Activated CD4-positive, alpha-beta T cell treated with anti-CD3 and anti-CD28 coated beads for 48 hours (primary cell): ENCODE data around the gene TMEM170B.

Experiments used
- DNase-seq: peaks from one replicate; pipeline ENCODE4 v3.0.0-alpha.2; 2020

The TMEM170B gene

DNA sequence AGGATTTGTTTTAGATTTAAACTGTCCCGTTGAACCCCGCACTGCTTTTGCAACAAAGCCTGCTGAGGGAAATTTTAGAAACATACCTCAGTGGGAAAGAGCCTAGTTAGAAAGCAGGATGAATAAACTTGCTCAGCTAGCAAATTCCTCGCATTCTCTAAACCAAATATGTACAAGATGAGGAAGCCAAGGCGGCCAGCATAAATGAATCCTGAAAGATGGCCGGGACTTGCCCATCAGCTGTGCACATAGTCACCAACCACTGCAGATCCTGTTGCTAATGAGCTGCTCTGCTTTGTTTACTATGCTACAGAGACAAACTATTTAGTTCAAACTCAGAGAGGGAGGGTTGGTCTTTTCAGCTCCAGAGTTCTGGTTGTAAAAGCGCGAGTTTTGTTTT lies 49.0 kb downstream of the TMEM170B start:
- DNase-seq: no peak

DNA sequence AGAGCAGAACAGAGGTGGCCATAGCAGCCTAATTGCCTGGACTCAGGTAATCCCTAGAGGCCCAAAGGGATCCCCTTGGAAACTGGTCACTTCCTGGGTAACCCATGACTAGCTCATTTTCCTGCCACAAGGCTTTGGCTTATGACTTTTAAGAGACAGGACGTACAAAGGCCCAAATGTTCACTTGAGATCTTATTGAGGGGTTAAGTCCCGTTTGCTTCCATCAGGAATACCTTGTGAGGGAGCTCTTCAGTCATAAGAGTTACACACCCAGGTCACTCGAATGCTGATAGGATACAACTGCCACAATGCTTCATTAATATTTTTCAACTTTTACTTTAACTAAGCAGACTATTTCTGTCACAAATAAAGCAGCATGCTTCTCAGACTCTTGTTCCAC lies 51.7 kb downstream of the TMEM170B start:
- DNase-seq: no peak

DNA sequence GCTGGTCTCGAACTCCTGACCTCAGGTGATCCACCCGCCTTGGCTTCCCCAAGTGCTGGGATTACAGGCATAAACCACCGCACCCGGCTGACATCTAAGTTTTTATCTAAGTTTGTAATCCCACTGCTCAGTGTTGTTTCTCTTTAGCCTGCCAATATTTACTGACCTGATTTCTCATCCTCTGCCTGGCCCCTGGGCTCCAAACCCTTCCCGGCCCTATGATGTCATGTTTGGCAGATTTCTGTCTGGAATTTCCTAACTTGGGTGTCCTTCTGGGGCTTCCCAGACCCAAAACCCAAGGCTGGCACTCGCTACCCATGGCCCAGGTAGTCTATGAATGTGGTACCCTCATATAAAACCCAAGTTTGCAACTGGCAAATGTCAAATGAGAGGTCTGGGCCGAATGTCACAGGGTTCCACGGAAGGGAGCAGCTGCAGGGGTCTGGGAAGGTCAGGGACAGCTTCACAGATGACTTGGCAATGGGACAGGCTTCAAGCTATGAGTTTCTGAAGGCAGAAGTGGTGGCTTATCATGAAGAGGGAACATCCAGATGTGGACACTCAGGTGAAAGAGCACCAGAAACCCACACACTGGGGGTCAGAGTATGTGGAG lies 54.9 kb downstream of the TMEM170B start:
- DNase-seq: no peak

DNA sequence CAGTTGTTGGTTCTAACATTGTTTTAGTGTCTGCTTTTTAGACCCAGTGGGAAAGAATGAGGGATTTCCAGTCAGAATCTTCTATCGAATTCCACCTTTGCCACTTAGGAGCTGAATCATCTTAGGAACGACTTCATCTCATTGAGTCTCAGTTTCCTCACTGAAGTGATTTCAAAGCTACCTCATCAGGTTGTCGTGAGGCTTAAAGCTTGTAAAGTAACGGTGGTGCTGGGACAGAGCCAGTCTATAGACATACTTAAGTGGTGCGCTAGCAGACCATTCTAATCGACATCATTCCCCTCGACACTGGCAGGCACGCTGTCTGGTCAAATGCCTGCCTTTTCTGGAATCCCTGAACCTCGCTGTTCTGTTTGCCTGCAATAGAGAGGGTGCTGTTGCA lies 55.5 kb downstream of the TMEM170B start:
- no peak for DNase-seq

DNA sequence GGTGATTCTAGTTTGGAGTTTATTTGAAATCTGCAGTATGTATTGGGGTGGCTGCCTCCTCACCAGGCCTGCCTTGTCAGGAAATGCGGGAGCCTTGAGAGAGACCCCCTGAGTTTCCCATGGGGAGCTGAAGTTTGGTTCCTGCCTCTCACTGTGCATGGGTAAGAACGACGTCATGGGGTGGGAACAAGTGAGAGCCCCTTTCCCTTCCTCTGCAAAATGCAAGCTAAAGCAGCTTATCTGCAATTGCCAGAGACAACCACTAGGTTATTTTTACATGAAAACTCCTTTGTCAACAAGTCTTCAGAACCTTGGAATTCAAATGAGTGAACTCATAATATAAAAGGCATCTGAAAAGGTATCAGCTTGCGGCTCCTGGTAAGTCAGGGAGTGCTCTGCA lies 58.4 kb downstream of the TMEM170B start:
- no peak for DNase-seq

DNA sequence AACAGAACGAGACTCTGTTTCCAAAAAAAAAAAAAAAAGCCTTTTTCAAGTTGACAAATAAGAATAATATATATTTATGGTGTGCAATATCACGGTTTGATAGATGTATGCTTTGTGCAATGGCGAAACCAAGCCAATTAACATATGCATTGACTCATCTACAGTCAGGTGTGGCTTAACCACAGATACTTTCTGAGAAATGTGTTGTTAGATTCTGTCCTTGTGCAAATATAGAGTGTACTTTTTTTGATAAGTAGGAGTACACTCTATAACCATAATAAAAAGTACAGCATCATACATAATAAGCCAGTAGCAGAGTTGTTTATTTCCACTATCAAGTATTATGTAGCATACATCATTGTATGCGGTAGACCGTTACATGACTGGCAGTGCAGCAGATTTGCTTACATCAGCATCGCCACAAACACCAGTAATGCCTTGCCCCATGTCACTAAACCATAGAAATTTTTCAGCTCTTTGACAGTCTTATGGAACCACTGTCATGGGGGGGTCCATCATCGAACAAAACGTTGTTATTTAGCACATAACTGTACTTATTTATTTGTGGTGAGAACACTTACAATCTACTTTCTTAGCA lies 59.2 kb downstream of the TMEM170B start:
- no peak for DNase-seq

DNA sequence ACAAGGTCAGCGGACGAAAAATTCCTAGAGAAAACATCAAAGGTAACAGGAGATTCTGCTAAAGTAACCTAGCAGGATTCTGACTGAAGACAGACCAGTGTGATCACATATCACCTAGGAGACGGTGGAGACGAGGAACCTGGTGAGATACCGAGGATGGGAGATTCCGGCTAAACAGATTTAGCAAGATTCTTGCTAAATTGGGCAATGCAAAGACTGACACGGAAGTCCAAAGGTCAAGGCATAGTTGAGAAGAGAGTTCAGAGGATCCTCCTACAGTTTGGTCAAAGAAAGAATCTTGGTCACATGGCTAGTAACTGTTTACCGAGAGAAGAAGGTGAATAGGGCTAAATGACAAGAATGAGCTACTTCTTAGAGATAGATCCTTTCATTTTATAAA lies 61.1 kb downstream of the TMEM170B start:
- DNase-seq: no peak

DNA sequence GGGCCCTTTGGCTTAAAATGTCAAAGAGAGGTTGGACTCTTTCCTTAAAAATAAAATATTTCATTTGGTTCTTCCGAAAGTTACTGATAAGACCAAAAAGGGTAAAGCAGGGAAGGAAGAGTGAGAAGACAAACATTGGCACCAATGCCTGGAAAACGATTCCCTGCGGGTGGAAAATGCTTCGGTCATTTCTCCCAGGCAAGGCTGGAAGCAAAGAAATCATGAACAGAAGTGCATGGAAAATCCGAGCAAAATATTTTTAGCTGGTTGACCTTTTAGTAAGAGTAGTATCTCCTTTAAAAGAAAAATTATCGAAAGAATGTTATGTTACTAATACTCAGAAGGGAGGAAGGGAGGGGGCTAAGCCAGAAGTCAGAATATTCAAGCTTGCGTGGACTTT lies 62.7 kb downstream of the TMEM170B start:
- no peak for DNase-seq

DNA sequence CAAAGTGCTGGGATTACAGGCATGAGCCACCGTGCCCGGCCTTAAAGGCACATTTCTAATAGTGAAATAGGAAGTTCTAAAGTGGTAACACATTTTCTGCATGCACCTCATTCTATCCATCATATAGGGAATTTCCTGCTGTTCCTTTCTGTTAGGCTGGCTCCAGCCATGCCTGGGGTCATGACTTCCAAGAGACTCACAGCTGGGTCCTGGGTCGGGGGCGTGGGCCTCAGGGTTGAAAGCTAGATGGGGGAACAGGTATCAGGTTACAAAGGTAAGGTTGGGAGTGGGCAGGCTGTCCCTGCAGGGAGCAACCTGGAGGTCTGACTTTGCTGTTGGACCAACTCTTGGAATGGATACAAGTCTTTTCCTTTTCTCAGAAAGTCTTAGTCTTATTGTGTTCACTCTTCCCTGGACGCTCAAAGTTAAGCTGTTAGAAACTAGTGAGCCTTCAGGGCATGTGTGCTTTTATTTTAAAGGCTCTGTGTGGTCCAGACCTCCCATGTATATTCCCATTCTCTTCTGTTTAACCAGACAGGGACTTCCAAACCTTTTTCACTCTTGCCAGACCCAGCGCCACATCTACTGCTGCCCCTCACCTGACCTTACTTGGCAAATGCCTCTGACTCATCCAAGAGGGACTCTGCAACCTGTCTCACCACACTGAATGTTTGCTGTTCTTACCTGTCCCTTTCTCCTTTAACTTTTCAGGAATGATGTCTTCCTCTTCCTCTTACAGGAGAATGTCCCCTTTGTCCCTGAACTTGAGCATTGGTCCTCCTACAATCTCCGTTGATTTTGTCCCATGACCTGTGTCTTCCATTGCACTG lies 64.4 kb downstream of the TMEM170B start:
- DNase-seq: no peak

DNA sequence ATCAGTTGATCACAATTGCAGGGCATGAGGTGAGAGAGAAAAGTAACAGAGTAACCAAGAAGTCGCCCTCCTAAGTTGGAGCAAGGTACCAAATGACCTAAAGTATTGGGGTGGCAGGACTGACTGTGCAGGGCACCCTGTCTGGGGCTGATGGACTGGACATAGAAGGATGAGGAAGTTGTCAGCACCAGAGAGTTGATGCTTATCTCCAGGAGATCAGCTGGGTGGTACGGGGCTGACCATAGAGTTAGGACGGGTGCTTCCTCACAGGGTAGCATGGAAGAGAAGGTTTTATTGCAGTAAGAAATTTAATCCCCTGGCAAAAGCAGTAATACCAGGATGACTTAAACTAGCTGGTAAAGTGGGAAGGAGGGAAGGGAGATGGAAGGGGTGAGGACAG lies 66.7 kb downstream of the TMEM170B start:
- DNase-seq: no peak

DNA sequence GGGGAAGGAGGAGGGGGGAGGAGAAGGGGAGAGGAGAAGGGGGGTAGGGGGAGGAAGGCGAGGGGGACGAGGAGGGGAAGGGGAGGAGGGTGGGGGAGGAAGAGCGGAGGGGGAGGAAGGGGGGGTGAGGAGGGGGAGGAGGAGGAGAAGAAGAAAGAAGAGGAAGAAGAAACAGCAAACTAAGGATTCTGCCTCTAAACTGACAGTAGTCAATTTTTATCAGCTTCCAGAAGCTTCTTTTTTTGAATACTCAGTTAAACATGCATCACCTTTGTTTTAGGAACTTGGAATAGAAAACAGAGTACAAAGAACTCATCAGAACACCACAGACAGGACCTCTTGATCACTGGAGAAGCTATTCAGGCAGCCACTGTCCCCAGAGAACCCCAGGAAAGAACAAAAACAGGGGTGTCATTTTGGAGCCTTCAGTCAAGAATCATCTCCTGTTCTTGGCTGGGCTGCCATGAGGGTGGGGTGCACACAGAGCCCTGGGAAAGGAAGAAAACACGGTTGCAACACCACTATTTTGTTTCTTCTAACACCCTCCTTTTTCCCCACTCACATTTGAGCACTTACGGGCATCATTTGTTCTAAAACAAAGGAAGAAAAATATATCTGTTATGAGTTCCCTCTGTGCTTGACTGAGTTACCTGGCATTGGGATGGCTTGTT lies 67.4 kb downstream of the TMEM170B start:
- DNase-seq: no peak

DNA sequence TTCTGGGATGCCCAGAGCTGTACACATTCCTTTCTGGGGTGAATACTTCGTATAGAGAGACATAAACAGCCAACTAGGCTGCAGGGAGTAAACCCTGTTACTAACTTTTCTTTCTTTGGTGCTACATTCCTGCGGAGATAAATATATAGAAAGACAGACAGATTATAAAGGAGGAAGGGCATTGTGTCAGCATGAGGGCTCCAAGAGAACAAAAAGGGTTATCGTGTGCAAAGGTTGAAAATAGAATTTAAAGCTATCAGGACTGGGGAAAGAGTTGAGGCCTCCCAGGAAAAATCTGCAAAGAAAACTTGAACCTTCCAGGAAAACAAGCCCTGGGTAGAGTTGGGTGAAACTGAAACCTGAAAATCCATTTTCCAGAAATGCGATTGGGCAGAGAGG lies 68.0 kb downstream of the TMEM170B start:
- DNase-seq: no peak

DNA sequence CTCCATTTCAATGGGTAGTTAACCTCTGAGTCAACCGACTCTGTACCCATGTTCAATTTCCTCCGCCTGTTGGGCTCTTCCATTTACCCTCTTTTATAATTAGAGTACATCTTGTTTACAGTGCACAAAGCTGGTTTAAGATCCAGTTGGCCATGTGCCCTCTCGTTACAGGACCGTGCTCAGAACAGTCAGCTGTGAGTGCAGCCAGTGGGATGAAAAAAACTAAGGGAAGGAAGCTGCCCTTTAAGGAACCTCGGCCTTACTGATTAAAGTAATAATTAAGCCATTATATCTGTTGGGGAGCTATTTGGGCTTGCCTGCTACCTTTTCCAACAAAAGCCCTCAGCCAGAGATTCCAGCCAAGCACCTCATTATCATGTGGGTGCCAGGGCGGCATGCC lies 68.8 kb downstream of the TMEM170B start:
- no peak for DNase-seq

DNA sequence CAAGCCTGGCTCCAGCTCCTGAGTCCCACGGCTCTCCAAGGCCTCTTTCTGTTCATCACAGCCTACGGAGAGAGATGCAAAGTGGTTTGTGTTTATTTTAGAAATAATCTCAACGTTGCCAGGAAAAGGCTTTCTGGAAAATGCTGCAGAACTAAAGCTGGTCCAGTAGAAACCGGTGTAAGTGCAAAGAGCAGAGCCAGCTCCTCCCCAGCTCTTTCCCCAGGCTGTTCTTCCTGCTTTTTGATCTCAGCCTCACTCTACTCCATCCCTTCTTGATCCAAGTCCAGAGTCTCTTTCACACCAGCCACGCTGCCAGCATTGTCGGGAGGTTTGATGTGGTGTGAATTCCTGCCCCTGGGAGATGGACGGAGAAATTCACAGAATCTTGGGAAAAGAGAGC lies 69.8 kb downstream of the TMEM170B start:
- no peak for DNase-seq

DNA sequence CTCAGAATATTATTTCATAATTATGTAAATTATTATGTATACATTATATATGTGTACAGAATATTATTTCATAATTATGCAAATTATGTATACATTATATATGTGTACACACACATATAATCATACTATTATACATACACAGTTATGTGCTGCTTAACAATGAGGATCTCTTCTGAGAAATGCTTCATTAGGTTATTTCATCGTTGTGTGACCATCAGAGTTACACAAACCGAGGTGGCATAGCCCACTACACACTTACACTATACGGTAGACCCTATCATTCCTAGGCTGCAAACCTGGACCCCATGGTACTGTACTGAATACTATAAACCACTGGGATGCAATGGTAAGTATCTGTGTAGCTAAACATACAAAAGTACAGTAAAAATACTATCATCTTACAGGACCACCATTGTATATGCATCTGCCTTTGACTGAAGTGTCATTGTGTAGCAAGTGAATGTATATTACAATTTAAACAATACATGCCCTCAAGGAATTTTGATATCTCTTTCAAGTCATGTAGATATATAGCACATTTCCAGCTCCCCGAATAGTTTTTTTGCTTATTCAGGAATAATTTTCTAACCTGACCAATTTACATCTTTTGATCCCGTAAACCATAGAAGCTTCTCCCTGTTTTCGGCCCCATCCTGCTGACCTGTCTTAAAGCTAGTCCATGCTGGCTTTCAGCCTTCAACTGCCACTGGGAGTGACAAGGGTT lies 71.2 kb downstream of the TMEM170B start:
- DNase-seq: no peak

DNA sequence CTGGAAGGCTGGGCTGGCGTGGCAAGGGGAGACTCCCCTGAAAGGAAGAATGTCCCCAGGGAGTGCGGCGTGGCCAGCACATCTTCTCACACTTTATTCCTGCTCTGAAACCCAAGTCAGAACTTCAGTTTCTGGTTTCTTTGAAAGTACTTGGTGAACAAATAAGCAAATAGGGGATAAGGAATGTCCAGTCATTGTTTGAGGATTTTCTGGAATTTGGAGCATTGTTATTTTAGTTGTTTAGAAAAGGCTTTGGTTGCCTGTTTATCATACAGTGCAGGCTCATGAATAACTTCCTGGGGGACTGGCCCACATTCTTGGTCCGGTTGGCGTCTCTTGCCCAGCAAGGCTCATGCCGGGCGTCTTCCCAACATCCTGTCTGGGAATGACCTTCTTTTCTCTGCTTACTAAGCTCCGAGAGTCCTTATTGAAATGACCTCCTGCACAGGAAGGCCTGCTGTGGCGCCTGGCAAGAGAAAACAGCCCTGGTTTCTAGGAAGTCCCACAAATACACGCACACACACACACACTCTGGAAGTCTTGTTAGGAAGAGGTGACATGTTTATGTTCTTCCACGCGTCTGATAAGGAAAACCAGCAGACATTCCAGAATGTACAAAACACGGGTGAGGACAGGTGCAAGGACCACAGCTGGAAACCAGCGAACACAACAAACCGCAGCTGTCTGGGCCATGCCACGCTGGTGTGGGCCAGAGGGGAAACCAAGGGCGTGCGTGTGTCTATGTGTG lies 71.9 kb downstream of the TMEM170B start:
- DNase-seq: no peak

DNA sequence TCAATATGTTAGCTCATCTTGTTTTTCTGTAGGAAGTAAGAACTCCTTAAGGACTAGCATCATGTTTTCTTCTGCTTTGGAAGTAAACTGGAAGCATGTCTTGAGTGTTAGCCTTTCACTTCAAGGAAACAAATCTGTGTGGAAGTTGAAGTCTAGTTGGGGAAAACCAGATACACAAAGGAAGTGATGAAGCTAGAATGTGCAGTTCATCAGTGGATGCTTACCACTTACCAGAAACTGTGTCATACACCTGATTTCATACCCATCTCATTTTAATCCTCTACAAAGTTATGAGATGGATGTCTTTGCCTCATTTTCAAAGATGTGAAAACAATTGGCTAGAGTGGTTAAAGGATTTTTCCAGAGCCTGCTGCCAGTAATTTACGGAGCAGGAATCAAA lies 75.8 kb downstream of the TMEM170B start:
- no peak for DNase-seq

DNA sequence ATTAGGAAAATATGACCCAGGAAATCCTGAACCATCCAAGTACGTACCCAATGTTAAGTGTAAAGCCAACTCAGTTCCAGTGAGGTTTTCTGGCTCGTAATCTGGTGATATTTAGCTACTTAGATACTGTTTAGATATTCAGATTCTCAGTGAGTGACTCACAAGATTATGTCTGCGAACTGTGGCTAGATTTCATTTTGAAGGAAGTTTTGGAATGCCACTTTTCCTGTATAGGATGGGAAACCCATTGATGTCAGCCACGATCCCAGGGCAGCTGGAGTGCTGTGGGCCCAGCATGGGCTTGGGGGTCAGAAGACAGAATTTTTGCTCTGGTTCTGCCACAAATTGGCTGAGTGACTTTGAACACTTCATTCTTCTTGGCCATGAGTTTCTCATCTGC lies 76.3 kb downstream of the TMEM170B start:
- no peak for DNase-seq

DNA sequence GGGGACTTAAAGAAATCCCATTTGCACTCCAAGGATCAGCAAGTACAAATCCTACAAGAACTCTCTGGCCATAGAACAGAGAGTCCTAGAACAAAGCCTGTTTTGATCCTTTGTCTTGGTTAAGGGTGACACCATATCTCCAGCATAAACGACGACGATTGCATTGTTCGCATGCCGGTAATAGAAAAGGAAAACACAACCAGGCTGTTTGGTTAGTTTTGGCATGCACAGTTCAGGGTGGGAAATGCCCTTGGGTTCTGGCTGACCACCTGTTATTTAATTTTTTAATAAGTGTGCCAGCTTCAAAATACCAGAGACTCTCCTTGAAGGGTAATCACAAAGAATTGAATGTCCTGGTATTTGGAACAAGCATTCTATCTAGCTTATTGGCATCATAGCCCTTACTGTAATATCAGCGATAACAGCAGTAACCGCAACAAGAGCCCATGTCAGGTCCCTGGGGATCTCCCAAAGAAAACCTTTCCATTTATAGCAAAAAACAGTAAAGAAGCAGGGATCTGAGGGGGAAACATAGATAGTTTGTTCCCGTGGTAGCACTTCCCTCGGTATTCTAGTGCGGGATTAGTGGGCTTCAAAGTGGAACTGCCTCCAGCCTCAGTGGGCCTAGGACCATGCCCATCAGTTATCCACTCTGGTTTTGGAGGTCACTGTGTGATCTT lies 77.1 kb downstream of the TMEM170B start:
- no peak for DNase-seq

DNA sequence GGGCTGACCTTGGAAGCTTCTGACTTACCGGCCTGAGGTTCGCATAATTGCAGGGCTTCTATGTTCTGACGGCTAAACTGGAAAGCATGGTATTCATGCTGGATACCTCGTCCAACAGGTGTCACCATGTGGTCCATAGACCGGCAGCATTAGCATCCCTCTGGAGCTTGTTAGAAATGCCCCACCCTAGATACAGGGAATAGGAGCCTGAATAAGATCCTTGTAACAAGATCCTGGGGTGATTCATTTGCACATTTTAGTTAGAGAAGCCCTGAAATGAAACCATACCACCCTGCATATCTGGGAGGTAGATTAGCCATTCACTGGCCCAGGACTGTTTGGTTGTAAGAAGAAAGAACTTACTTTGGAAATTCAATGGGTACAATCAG lies 77.7 kb downstream of the TMEM170B start:
- DNase-seq: no peak

DNA sequence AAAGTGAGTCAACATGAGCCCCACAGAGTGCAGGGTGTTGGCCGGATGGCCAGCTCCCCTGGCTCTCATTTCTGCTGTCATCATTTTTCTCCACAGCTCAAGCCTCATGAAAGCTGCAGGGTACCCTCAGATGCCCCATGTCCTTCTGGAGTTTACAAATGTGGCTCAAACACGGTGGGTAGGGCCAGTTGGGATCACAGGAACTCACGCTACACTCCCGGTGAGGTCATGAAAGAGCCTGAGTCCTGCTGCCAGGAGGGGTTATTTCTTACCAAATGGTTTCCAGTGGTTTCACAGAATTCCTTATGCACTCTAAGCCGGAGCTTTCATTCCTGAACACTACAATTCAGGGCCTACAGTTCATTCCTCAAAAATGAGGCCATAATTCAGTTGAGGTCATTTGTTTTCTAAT lies 78.7 kb downstream of the TMEM170B start:
- no peak for DNase-seq

DNA sequence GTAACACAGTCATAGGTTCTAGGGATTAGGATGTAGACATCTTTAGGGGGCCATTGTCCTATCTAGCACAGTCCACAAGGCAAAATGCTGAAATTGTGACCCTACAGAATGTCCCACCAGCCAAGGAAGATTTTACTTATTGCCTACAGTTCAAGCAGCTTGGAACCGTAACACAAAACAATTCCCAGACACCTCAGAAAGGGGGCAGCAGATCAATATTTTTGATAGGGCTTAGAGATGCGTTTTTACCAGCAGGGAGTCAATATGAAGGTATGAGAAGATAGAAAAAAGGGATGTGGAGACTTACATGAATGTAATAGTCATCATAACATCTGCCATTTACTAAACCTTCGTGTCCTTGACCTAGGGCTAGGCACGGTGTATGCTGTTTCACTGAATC lies 81.0 kb downstream of the TMEM170B start:
- DNase-seq: no peak
